GM21786 (cell line): ENCODE data around the gene PAQR5.
"Not testable (repeated sequence)": the region's sequence is repeated elsewhere in the genome, so short reads cannot be mapped to it uniquely, and the experiment has no call there.

Experiments used
- ATAC-seq: cut with Tn5 transposase; IDR thresholded peaks from one replicate; pipeline ENCODE4 v1.9.1; 2021; ENCODE audit not compliant: unreplicated experiment

The PAQR5 gene

DNA sequence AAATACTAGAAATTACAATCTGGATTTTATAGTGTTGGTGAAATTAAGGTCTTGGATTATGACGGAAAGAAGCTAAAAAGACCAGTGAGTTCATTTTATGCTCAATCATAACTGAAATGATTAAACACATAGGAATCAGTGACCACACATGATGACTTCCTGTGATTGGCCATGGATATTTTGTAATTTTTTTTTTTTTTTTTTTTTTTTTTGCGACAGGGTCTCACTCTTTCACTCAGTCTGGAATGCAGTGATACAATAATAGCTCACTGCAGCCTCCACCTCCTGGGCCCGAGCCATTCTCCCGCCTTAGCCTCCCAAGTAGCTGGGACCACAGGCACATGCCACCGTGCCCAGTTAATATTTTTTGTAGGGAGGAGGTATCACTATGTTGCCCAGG lies 47.4 kb downstream of the PAQR5 start:
- ATAC-seq = no peak

DNA sequence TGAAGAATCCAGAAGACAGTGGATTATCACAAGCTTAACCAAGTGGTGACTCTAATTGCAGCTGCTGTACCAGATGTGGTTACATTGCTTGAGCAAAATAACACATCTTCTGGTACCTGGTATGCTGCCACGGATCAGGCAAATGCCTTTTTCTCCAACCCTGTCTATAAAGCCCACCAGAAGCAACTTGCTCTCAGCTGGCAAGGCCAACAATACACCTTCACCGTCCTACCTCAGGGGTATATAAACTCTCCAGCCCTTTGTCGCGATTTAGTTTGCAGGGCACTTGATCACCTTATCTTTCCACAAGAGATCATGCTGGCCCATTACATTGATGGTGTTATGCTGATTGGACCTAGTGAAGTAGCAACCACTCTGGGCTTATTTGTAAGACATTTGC lies 52.6 kb downstream of the PAQR5 start:
- ATAC-seq = no peak

DNA sequence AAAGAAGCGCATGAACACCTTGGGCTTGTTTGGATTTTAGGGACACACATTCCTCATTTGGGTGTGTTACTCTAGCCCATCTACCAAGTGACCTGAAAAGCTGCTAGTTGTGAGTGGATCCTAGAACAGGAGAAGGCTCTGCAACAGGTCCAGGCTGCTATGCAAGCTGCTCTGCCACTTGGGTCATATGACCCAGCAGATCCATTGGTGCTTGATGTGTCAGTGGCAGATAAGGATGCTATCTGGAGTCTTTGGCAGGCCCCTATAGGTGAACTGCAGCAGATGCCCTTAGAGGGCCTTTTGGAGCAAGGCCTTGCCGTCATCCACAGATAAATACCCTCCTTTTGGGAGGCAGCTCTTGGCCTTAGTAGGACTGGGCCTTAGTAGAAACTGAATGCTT lies 53.2 kb downstream of the PAQR5 start:
- ATAC-seq = no peak

DNA sequence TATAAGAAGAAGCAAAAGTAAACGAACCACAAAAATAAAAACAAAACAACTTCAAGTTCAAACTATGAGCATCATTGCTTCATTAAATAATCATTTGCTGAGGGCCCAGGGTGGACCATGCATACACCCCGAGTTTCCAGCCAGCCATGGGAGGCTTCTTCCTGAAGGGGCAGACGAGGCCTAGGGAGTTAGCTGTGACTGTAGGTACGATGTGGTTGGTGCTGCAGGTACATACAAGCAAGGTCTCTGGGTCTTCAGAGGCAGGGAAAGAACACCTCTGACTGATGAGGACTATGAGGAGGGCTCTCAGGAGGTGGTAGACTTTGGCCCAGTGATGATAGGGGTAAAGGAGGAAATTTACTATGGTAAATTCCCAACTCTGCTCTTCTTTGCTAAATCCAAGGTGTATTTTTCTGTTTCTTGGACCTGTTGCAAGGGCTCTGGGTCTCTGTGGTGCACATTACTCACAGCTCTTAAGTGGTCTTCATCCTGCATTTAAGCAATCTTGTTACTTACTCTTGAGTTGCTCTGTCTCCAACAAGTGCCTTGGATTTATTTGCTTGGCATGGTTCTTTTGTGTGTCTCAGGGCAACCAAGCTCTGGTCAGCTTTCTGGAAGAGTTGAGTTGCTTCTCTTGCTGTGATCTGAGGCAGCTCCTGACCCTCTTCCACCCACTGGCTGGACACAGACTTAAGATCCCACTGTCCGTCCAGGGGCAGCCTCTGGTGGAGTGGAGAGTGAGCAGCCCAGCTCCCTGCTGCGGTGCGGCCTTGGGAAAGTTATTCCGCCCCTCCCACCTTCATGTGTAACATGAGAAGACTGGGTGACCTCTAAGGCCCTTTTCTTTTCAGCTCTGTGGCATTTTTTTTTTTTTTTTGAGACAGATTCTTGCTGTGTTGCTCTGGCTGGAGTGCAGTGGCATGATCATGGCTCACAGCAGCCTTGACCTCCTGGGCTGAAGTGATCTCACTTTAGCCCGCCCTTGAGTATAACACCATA lies 59.4 kb downstream of the PAQR5 start:
- ATAC-seq = no peak

DNA sequence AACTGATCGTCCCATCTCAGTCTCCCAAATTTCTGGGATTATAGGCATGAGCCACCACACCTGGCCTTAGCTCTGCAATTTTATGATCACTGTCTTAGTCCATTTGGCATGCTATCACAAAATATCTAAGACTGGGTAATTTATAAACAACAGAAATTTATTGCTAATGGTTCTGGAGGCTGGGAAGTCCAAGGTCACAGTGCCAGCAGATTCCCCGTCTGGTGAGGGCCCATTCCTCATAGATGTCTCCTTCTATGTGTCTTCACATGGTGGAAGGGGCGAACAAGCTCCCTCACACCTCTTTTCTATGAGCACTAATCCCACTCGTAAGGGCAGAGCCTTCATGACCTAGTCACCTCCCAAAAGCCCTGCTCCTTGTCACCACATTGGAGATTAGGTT lies 60.1 kb downstream of the PAQR5 start:
- ATAC-seq = no peak

DNA sequence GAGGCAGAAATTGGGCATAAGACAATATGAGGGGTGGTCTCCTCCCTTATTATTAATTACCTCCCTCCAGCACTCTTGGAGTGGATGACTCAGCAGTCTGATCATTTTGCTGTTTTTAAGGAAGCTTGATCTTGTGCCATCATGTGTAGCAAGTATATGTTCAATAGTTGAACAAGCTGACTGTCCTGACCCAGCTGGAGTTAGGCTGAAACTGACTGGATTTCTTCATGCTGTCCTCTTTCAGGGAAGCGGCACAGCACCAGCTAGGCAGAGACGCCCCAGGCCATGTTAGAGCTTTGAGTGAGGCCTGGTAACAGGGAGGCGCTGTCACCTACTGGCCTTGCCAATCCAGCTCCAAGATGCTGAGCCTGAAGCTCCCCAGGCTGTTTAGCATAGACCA lies 61.0 kb downstream of the PAQR5 start:
- ATAC-seq = no peak

DNA sequence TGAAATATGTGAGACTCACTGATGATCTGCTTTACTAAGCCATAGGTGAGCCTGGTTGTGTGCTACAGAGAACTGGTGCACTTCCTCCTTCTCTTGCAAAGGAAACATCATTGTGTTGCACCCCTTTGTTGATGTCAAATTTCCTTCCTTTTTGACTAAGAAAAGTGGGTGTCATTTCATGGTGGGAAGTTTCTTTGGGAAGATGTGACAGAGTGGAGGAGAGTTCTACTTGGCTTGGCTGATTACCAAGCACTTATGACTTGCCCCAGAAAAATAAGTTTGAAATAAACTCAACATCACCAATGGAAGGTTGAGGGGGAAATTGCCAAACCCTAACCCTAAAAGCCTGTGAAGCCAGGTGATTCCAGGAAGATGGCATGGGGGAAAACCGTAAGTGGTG lies 61.9 kb downstream of the PAQR5 start:
- ATAC-seq = no peak

DNA sequence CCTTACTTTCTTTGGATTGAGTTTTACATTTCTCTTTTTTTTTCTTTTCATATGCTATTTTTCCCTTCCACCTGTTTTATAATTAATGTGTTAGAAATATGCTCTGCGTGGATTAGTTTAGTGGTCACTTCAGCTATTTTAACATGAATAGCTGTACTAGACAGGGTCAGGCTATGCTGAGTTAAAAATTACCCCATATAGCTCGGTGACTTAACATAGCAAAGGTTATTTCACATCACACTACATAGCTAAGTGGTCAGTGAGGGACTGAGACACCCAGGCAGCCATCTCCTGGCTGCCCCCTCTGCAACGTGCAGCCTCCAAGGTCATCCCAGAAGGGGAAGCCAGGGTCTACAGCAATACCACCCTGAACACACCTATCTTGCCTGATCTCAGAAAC lies 68.5 kb downstream of the PAQR5 start:
- no peak for ATAC-seq

DNA sequence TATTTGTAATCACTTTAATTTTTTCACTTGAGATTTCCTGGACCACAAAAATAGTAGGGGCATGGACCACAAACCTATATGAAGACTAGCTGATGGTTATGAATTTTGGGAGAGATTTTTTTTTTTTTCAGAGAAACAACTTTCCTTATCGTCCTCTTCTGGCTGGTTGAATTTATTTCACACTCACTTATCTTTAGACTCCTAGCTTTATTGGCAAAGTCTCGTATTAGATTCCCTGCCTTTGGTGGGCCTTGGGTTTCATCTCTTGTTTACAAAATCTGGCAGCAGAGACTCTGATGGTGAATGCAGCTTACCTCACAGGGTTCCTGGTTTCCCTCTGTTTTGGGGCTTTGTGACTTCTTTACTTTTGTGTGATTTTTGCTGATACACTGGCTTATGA lies 70.9 kb downstream of the PAQR5 start:
- no peak for ATAC-seq

DNA sequence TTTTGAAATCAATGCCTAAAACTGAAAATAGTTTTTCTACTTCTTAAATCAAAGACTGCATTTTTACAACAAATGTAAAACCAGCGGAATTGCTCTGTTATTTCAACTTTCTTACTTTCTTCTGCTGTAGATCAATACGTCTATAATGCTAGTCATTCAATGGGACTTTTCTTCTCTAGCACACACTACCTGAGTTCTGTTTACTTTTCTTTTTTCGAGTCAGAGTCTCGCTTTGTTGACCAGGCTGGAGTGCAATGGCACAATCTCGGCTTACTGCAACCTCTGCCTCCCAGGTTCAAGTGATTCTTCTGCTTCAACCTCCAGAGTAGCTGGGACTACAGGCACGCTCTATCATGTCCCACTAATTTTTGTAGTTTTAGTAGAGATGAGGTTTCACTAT lies 74.7 kb downstream of the PAQR5 start:
- no peak for ATAC-seq

DNA sequence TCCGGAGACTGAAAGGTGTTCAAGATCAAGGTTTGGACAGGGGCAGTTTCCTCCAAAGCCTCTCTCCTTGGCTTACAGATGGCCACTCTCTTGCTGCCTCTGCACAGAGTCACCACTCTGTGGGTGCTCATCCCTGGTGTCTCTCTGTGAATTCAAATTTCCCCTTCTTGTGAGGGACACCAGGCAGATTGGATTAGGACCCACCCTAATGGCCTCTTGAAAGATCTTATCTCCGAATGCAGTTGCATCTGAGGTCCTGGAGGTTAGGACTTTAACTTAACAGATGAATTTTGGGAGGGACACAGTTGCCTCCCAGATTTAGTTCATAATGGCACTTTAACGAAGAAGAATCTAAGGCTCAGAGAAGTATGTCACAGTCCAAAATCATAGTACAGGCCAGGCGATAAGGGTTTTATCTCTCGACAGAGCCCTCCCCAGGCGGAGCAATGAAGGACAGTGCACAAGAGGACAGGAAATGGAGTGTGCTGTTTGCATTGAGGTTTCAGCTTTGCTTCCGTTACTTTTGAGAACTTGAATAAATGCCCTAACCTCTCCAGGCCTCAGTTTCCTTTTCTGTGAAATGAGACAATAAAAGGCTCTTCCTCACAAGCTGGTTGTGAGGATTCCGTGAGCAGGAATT lies 76.6 kb downstream of the PAQR5 start:
- no peak for ATAC-seq

DNA sequence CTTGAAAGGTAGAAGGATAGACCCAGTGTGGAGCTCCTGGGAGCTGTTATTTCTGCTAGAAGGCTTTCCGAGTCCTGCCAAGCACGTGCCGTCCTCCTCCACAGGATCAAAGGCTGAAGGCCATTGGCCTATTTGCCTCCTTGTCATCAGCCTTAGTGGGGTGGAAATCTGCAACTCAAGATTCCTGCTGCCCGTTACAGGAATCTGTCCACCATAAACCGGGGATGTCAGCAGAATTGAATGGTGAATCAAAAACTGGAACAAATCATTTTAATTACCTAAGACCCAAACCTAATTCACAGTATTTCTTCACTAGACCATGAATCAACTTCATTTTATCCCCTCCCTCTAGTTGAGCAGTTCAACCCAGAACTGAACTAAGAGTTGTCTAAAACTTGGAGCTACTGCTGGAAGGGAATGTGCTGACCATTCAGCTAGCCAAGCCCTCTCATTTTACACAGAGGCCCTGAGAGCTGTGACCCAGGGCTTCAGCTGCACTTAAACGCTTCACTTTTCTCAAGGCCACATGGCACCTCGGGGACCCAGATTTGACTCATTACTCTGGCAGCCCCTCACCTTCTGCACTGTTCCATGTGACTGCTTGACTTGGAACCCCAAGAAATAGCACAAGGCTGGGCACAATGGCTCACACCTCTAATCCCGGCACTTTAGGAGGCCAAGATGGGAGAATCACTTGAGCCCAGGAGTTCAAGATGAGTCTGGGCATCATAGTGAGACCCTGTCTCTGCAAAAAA lies 78.7 kb downstream of the PAQR5 start:
- ATAC-seq = no peak

DNA sequence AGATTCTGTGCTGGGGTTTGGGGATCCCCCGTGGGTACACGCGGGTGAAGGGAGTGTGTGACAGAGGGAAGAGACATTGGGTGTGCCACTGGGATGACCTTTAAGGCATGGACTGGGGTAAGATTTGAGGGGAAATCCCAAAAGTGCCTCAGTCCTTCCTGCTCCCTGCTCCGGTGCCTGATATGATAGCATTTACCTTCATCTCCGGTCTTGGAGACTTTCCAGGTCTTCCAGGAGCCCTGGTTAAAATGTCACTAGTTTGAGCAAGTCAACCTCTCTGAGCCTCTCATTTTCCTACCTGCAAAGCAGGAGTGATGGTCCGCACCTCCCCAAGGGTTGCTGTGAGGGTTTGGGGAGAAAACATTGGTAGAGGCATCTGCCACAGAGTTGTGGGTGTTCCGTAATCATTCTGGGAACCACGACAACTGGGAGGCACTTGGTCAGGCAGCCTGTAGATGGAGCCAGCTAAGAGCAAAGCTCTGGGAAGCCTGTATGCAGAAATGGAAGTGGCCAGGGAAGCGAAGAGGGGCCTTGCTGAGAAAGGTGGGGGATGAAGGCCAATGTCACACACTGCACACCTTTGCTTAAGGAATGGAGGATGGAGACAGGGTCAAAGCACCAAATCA lies 81.5 kb downstream of the PAQR5 start:
- no peak for ATAC-seq

DNA sequence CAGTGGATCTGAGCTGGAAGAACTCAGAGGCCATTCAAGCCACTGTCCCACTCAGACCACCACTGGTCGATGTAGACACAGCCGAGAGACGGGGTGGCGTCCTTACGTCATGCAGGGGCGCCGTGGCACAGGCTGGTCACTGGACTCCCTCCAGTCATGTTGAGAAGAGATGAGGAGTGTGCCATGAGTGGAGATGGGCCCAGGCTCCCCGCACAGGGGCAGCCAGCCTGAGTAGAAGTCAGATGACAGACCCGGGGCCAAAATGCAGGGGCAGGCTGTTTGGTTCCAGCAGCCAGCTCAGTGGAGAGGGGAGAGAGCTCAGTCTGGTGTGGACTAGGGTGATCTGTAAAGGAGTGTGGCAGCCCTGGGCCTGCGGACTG lies 82.0 kb downstream of the PAQR5 start:
- ATAC-seq = no peak

DNA sequence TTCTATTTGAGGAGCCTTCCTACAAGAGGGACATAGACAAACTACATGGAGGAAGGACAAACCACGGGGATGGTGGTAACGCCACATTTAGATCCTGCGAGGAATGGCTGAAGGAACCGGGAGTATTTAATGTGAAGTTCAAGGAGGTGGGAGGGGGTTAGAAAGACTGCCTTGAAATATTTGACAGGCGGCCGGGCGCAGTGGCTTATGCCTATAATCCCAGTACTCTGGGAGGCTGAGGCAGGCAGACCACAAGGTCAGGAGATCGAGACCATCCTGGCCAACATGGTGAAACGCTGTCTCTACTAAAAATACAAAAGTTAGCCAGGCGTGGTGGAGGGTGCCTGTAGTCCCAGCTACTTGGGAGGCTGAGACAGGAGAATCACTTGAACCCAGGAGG lies 83.5 kb downstream of the PAQR5 start:
- not testable (repeated sequence) for ATAC-seq

DNA sequence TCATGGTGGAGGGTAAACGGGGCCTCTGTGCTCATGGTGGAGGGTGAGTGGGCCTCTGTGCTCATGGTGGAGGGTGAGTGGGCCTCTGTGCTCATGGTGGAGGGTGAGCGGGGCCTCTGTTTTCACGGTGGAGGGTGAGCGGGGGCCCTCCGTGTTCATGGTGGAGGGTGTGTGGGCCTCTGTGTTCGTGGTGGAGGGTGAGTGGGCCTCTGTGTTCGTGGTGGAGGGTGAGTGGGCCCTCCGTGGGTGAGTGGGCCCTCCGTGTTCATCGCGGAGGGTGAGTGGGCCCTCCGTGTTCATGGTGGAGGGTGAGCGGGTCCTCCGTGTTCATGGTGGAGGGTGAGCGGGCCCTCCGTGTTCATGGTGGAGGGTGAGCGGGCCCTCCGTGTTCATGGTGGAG lies 85.4 kb downstream of the PAQR5 start:
- not testable (repeated sequence) for ATAC-seq

DNA sequence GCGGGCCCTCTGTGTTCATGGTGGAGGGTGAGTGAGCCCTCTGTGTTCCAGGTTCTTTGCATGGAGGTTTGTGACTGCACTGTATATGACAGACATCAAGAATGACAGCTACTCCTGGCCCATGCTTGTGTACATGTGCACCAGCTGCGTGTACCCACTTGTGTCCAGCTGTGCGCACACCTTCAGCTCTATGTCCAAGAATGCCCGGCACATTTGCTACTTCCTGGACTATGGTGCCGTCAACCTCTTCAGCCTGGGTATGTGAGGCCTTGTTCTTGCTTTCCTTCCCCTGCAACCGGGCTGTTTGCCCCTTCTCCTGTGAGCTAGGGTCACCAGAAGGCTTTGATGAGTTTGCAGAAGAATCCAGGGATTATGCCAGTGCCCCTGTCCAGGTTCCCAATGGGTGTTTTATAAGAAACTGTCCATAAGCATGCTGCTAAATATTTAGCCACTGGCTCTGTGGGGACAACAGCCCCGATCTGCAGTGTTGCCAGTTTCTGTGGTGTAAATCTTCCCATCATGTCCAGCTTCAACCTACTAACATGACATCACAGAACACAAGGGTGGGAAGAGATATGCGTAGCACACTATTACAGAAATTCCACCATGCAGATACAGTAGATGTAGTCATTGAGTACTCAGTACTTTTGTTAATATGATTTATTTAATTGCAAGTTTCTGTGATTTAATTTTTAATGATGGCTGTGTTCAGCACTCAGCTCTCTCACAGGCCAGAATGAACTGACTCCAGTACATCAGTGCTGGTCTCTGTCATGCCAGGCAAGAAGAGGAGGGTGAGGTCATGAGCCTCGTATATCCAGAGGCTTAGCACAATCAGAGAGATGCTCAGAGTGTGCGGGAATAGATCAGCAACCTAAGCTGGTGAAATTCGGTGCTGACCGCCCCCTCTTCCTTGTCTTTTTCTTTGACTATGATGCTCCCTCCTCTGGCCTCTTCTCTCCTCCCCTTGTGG lies 86.2 kb downstream of the PAQR5 start:
- no peak for ATAC-seq

DNA sequence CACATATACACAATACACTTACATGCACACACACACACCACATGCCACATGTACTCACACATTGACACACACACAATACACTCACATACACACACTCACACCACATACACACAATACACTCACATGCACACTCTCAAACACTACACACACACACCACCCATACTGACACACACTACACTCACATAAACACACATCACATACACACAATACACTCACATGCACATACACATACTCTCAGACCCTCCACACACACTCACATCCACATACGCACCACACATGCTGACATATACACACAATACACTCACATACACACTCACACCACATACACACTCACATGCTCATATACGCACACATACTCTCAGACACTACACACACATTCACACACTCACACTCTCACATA lies 87.1 kb downstream of the PAQR5 start:
- ATAC-seq = no peak

DNA sequence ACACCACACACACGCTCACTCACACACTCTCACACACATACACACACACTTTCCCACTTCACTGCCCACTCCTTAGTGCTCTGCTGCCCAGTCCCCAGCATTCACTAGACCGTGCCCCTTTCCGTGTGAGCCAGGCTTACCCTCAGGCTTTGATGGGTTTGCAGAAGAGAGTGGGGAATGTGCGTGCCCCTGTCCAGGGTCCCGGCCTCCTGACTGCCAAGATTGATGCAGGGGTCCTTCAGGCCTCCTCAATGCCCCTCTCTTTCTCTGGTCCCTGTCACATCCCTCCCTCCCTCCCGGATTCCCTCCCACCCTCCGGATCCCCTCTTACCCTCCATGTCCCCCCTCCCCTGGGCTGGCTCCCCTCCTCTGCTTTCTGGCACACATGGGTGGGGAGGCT lies 87.6 kb downstream of the PAQR5 start:
- ATAC-seq = no peak

DNA sequence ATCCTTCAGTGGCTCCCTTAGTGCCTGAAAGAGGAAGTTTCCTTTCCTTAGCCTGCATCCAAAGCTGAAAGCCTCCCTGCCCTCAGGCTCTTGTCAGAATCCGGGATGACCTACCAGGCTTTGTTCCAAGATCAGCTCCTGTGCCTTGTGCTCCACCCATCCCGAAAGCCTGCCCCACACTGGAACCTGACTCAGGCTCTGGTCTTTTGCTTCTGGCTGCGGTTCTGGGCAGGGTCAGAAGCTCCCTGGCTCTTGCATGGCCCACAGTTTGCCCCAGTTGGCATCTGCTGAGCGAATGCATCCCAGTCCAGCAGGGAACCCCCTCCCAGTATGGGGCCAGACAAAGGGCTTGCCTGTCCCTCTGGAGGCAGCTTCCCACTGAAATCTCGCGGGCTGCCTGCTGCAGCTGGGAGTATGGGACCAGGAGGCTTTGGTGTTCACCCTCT lies 89.6 kb downstream of the PAQR5 start:
- ATAC-seq = no peak
